Measurements from ENCODE around the gene NUTF2.

DNA sequence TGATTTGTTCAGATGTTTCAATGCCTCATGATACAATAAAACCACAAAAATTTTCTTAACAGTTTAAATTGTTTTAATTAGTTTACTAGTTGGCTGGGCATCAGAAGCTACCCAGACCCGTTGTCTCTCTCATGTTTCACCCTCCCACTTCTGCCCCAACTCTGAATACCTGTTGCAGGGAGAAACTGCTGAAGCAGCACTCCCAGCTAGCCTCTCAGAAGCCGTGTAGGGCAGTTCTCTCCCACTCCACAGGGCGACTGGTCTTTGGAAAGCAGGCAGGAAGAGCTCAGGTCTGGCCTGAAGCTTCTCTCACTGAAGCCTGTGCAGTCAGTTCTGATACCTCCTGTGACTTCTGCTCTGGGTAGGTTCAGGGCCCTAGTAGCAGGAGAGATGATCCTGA lies 24.5 kb downstream of the NUTF2 start:
- TF ChIP-seq YY1 (tag by site-specific recombination; IDR thresholded peaks at IDR 0.05): no peak
- no peak for TF ChIP-seq CTCF (tag by site-specific recombination; IDR thresholded peaks at IDR 0.05)
- TF ChIP-seq ZNF114 (tag by site-specific recombination; IDR thresholded peaks at IDR 0.05): no peak
- TF ChIP-seq SP2 (tag by site-specific recombination; IDR thresholded peaks at IDR 0.05): no peak
- TF ChIP-seq ZBTB11 (tag by site-specific recombination; conservative IDR thresholded peaks at IDR 0.05; ENCODE audit: low read depth): no peak
- no peak for TF ChIP-seq ZXDB (tag by site-specific recombination; IDR thresholded peaks at IDR 0.05)
- no peak for TF ChIP-seq ZBTB21 (tag by site-specific recombination; IDR thresholded peaks at IDR 0.05)
- no peak for TF ChIP-seq TSHZ1 (tag by site-specific recombination; IDR thresholded peaks at IDR 0.05; ENCODE audit: borderline replicate concordance)
- TF ChIP-seq, protein P1, sequence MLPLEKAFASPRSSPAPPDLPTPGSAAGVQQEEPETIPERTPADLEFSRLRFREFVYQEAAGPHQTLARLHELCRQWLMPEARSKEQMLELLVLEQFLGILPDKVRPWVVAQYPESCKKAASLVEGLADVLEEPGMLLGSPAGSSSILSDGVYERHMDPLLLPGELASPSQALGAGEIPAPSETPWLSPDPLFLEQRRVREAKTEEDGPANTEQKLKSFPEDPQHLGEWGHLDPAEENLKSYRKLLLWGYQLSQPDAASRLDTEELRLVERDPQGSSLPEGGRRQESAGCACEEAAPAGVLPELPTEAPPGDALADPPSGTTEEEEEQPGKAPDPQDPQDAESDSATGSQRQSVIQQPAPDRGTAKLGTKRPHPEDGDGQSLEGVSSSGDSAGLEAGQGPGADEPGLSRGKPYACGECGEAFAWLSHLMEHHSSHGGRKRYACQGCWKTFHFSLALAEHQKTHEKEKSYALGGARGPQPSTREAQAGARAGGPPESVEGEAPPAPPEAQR (tag by site-specific recombination; IDR thresholded peaks at IDR 0.05): no peak
- TF ChIP-seq MYNN (tag by site-specific recombination; IDR thresholded peaks at IDR 0.05; ENCODE audit: borderline replicate concordance): no peak
